ENCODE measurements around the gene ELK4.
"Not testable (repeated sequence)": the region's sequence is repeated elsewhere in the genome, so short reads cannot be mapped to it uniquely, and the experiment has no call there.

ELK4 gene

GRCh38 chr1:205650241-205650640 lies 18.4 kb upstream of the ELK4 start:
- Histone ChIP-seq H3K4me1 (ENCODE audit: control insufficient read depth in 2 of 2, insufficient read depth in 2 of 2, low read length in 2 of 2) (no peaks in the 10 kb centered on the region), H3K4me3 (ENCODE audit: low read length in 2 of 2) (no peak overlapping the region), H3K27me3 (ENCODE audit: control insufficient read depth in 2 of 2, insufficient read depth in 2 of 2, low read length in 2 of 2) (no peaks in the 10 kb centered on the region), H3K9me3 (ENCODE audit: control insufficient read depth in 2 of 2, low read length in 2 of 2) (no peaks in the 10 kb centered on the region), H3K9ac (ENCODE audit: low read depth in 1 of 2, low read length in 2 of 2) (no peak overlapping the region), H3K27ac (ENCODE audit: low read depth in 2 of 2, low read length in 2 of 2) (no peak overlapping the region), H3K36me3 (ENCODE audit: control insufficient read depth in 2 of 2, insufficient read depth in 2 of 2, low read length in 2 of 2) (no peaks in the 10 kb centered on the region)

- no peak overlapping the region for H3K4me3 ChIP-seq (ENCODE audit: low read length in 2 of 2)
- H3K36me3 ChIP-seq (ENCODE audit: control insufficient read depth in 2 of 2, insufficient read depth in 2 of 2, low read length in 2 of 2) = no peaks in the 10 kb centered on the region
- no peaks in the 10 kb centered on the region for H3K9me3 ChIP-seq (ENCODE audit: control insufficient read depth in 2 of 2, low read length in 2 of 2)
Observed at GRCh38 chr1:205645519-205645918, 13.7 kb upstream of the ELK4 start.

GRCh38 chr1:205642679-205643307 lies 11.0 kb upstream of the ELK4 start:
- Histone ChIP-seq H3K9ac (ENCODE audit: low read depth in 1 of 2, low read length in 2 of 2) (no peak overlapping the region), H3K4me1 (ENCODE audit: control insufficient read depth in 2 of 2, insufficient read depth in 2 of 2, low read length in 2 of 2) (no peaks in the 10 kb centered on the region), H3K27ac (ENCODE audit: low read depth in 2 of 2, low read length in 2 of 2) (no peak overlapping the region), H3K36me3 (ENCODE audit: control insufficient read depth in 2 of 2, insufficient read depth in 2 of 2, low read length in 2 of 2) (no peaks in the 10 kb centered on the region), H3K4me3 (ENCODE audit: low read length in 2 of 2) (no peak overlapping the region), H3K27me3 (ENCODE audit: control insufficient read depth in 2 of 2, insufficient read depth in 2 of 2, low read length in 2 of 2) (no peaks in the 10 kb centered on the region), H3K9me3 (ENCODE audit: control insufficient read depth in 2 of 2, low read length in 2 of 2) (no peaks in the 10 kb centered on the region)

More at GRCh38 chr1:205645519-205645918, 13.7 kb upstream of the ELK4 start:
- Histone ChIP-seq H3K27me3 (ENCODE audit: control insufficient read depth in 2 of 2, insufficient read depth in 2 of 2, low read length in 2 of 2) (no peaks in the 10 kb centered on the region), H3K27ac (ENCODE audit: low read depth in 2 of 2, low read length in 2 of 2) (no peak overlapping the region), H3K4me1 (ENCODE audit: control insufficient read depth in 2 of 2, insufficient read depth in 2 of 2, low read length in 2 of 2) (no peaks in the 10 kb centered on the region), H3K9ac (ENCODE audit: low read depth in 1 of 2, low read length in 2 of 2) (no peak overlapping the region)

- no peak overlapping the region for H3K27ac ChIP-seq (ENCODE audit: low read depth in 2 of 2, low read length in 2 of 2)
Observed at GRCh38 chr1:205639567-205639966, 7.8 kb upstream of the ELK4 start.

GRCh38 chr1:205637854-205638468 lies 6.2 kb upstream of the ELK4 start:
- H3K9me3 ChIP-seq (ENCODE audit: control insufficient read depth in 2 of 2, low read length in 2 of 2) = no peaks in the 10 kb centered on the region
- H3K4me3 ChIP-seq (ENCODE audit: low read length in 2 of 2) = no peak overlapping the region

More at GRCh38 chr1:205639567-205639966, 7.8 kb upstream of the ELK4 start:
- Histone ChIP-seq H3K4me3 (ENCODE audit: low read length in 2 of 2) (no peak overlapping the region), H3K9me3 (ENCODE audit: control insufficient read depth in 2 of 2, low read length in 2 of 2) (no peaks in the 10 kb centered on the region), H3K4me1 (ENCODE audit: control insufficient read depth in 2 of 2, insufficient read depth in 2 of 2, low read length in 2 of 2) (no peaks in the 10 kb centered on the region), H3K9ac (ENCODE audit: low read depth in 1 of 2, low read length in 2 of 2) (no peak overlapping the region), H3K27me3 (ENCODE audit: control insufficient read depth in 2 of 2, insufficient read depth in 2 of 2, low read length in 2 of 2) (no peaks in the 10 kb centered on the region), H3K36me3 (ENCODE audit: control insufficient read depth in 2 of 2, insufficient read depth in 2 of 2, low read length in 2 of 2) (no peaks in the 10 kb centered on the region)

GRCh38 chr1:205636732-205637131 lies 4.9 kb upstream of the ELK4 start:
- no peaks in the 10 kb centered on the region for H3K27me3 ChIP-seq (ENCODE audit: control insufficient read depth in 2 of 2, insufficient read depth in 2 of 2, low read length in 2 of 2)
- H3K4me1 ChIP-seq (ENCODE audit: control insufficient read depth in 2 of 2, insufficient read depth in 2 of 2, low read length in 2 of 2) = peaks cover 5 to 6% of the 10 kb centered on the region in 2 donors
- no peaks in the 10 kb centered on the region for H3K9me3 ChIP-seq (ENCODE audit: control insufficient read depth in 2 of 2, low read length in 2 of 2)
- no peak overlapping the region for H3K9ac ChIP-seq (ENCODE audit: low read depth in 1 of 2, low read length in 2 of 2)
- H3K27ac ChIP-seq (ENCODE audit: low read depth in 2 of 2, low read length in 2 of 2) = no peak overlapping the region
- H3K36me3 ChIP-seq (ENCODE audit: control insufficient read depth in 2 of 2, insufficient read depth in 2 of 2, low read length in 2 of 2) = no peaks in the 10 kb centered on the region
- H3K4me3 ChIP-seq (ENCODE audit: low read length in 2 of 2) = no peak overlapping the region

More at GRCh38 chr1:205637854-205638468, 6.2 kb upstream of the ELK4 start:
- Histone ChIP-seq H3K36me3 (ENCODE audit: control insufficient read depth in 2 of 2, insufficient read depth in 2 of 2, low read length in 2 of 2) (no peaks in the 10 kb centered on the region), H3K9ac (ENCODE audit: low read depth in 1 of 2, low read length in 2 of 2) (no peak overlapping the region), H3K27ac (ENCODE audit: low read depth in 2 of 2, low read length in 2 of 2) (no peak overlapping the region), H3K27me3 (ENCODE audit: control insufficient read depth in 2 of 2, insufficient read depth in 2 of 2, low read length in 2 of 2) (no peaks in the 10 kb centered on the region), H3K4me1 (ENCODE audit: control insufficient read depth in 2 of 2, insufficient read depth in 2 of 2, low read length in 2 of 2) (no peaks in the 10 kb centered on the region)

- not testable (repeated sequence) for H3K9ac ChIP-seq (ENCODE audit: low read depth in 1 of 2, low read length in 2 of 2); H3K4me1 ChIP-seq (ENCODE audit: control insufficient read depth in 2 of 2, insufficient read depth in 2 of 2, low read length in 2 of 2); H3K9me3 ChIP-seq (ENCODE audit: control insufficient read depth in 2 of 2, low read length in 2 of 2); H3K27ac ChIP-seq (ENCODE audit: low read depth in 2 of 2, low read length in 2 of 2); H3K36me3 ChIP-seq (ENCODE audit: control insufficient read depth in 2 of 2, insufficient read depth in 2 of 2, low read length in 2 of 2); H3K27me3 ChIP-seq (ENCODE audit: control insufficient read depth in 2 of 2, insufficient read depth in 2 of 2, low read length in 2 of 2); H3K4me3 ChIP-seq (ENCODE audit: low read length in 2 of 2)
Observed at GRCh38 chr1:205636138-205636530, 4.3 kb upstream of the ELK4 start.

- H3K9ac ChIP-seq (ENCODE audit: low read depth in 1 of 2, low read length in 2 of 2) = no peak overlapping the region
- no peaks in the 10 kb centered on the region for H3K9me3 ChIP-seq (ENCODE audit: control insufficient read depth in 2 of 2, low read length in 2 of 2)
- no peaks in the 10 kb centered on the region for H3K36me3 ChIP-seq (ENCODE audit: control insufficient read depth in 2 of 2, insufficient read depth in 2 of 2, low read length in 2 of 2)
- H3K4me3 ChIP-seq (ENCODE audit: low read length in 2 of 2) = no peak overlapping the region
- peaks cover 16 to 17% of the 10 kb centered on the region in 2 donors for H3K4me1 ChIP-seq (ENCODE audit: control insufficient read depth in 2 of 2, insufficient read depth in 2 of 2, low read length in 2 of 2)
- no peaks in the 10 kb centered on the region for H3K27me3 ChIP-seq (ENCODE audit: control insufficient read depth in 2 of 2, insufficient read depth in 2 of 2, low read length in 2 of 2)
- no peak overlapping the region for H3K27ac ChIP-seq (ENCODE audit: low read depth in 2 of 2, low read length in 2 of 2)
Observed at GRCh38 chr1:205633421-205633976, 1.7 kb upstream of the ELK4 start.

GRCh38 chr1:205632669-205633169 lies 908 bp upstream of the ELK4 start:
- Histone ChIP-seq H3K4me3 (ENCODE audit: low read length in 2 of 2) (peak overlapping the region; percentile 83 to 84), H3K9ac (ENCODE audit: low read depth in 1 of 2, low read length in 2 of 2) (peak overlapping the region; percentile 89 to 91)

GRCh38 chr1:205631010-205631767 lies 622 bp downstream of the ELK4 start:
- H3K4me1 ChIP-seq (ENCODE audit: control insufficient read depth in 2 of 2, insufficient read depth in 2 of 2, low read length in 2 of 2) = peaks cover 18 to 19% of the 10 kb centered on the region in 2 donors
- peak overlapping the region; percentile 83 to 91 for H3K9ac ChIP-seq (ENCODE audit: low read depth in 1 of 2, low read length in 2 of 2)

More at GRCh38 chr1:205632669-205633169, 908 bp upstream of the ELK4 start:
- H3K36me3 ChIP-seq (ENCODE audit: control insufficient read depth in 2 of 2, insufficient read depth in 2 of 2, low read length in 2 of 2) = peaks cover 0 to 6% of the 10 kb centered on the region in 2 donors
- no peaks in the 10 kb centered on the region for H3K27me3 ChIP-seq (ENCODE audit: control insufficient read depth in 2 of 2, insufficient read depth in 2 of 2, low read length in 2 of 2)
- peak overlapping the region; percentile 95 to 97 for H3K27ac ChIP-seq (ENCODE audit: low read depth in 2 of 2, low read length in 2 of 2)
- H3K9me3 ChIP-seq (ENCODE audit: control insufficient read depth in 2 of 2, low read length in 2 of 2) = no peaks in the 10 kb centered on the region
- H3K4me1 ChIP-seq (ENCODE audit: control insufficient read depth in 2 of 2, insufficient read depth in 2 of 2, low read length in 2 of 2) = peaks cover 16 to 18% of the 10 kb centered on the region in 2 donors

More at GRCh38 chr1:205631010-205631767, 622 bp downstream of the ELK4 start:
- no peaks in the 10 kb centered on the region for H3K9me3 ChIP-seq (ENCODE audit: control insufficient read depth in 2 of 2, low read length in 2 of 2)
- H3K27me3 ChIP-seq (ENCODE audit: control insufficient read depth in 2 of 2, insufficient read depth in 2 of 2, low read length in 2 of 2) = no peaks in the 10 kb centered on the region
- H3K36me3 ChIP-seq (ENCODE audit: control insufficient read depth in 2 of 2, insufficient read depth in 2 of 2, low read length in 2 of 2) = peaks cover 0 to 6% of the 10 kb centered on the region in 2 donors
- H3K4me3 ChIP-seq (ENCODE audit: low read length in 2 of 2) = peak overlapping the region; percentile 84 to 89
- H3K27ac ChIP-seq (ENCODE audit: low read depth in 2 of 2, low read length in 2 of 2) = peak overlapping the region; percentile 95 to 97
